NB4 (cell line): Measurements from ENCODE around the gene TACR1.

ENCODE experiments used
- DNase-seq: peaks from one replicate; pipeline ENCODE4 v3.0.0; 2010; ENCODE audit warnings: low read depth
- H3K4me3 ChIP-seq: one replicate; pipeline ENCODE4 v1.5.1; 2011; ENCODE audit warnings: mild to moderate bottlenecking, low read depth, low read length, moderate library complexity
- CTCF ChIP-seq: IDR thresholded peaks from one replicate; pipeline ENCODE4 v1.5.1; 2012; ENCODE audit warnings: low read depth, low read length
- MAX ChIP-seq: IDR thresholded peaks from 2 replicates; pipeline ENCODE4 v1.6.1; 2011; ENCODE audit warnings: low read depth, low read length
- MYC ChIP-seq: IDR thresholded peaks from 2 replicates; pipeline ENCODE4 v1.6.1; 2011; ENCODE audit warnings: low read depth, low read length
- POLR2A ChIP-seq: IDR thresholded peaks from 2 replicates; pipeline ENCODE4 v1.6.1; 2011; ENCODE audit warnings: mild to moderate bottlenecking; ENCODE audit not compliant: insufficient read length; ENCODE audit errors: extremely low read depth

The TACR1 gene

GRCh38 chr2:75102011-75102410, 97.3 kb downstream of the TACR1 start:
- TF ChIP-seq CTCF (no peak), POLR2A (no peak), MYC (no peak), MAX (no peak)
- no peak for DNase-seq
- H3K4me3 ChIP-seq: no peak overlapping the region

GRCh38 chr2:75100801-75101151, 98.5 kb downstream of the TACR1 start:
- TF ChIP-seq MYC (no peak), MAX (no peak), CTCF (no peak), POLR2A (no peak)
- H3K4me3 ChIP-seq: no peak overlapping the region
- no peak for DNase-seq

- H3K4me3 ChIP-seq: no peak overlapping the region
- TF ChIP-seq POLR2A (no peak), CTCF (no peak), MAX (no peak), MYC (no peak)
- DNase-seq: no peak
These were observed 99.1 kb downstream of the TACR1 start for GRCh38 chr2:75100011-75100800.

- H3K4me3 ChIP-seq: no peak overlapping the region
- no peak for DNase-seq
- TF ChIP-seq MAX (no peak), POLR2A (no peak), CTCF (no peak), MYC (no peak)
These were observed 99.8 kb downstream of the TACR1 start for GRCh38 chr2:75099521-75099922.

GRCh38 chr2:75098856-75099255, 100.5 kb downstream of the TACR1 start:
- TF ChIP-seq POLR2A (no peak), MAX (no peak), CTCF (peak; percentile 59), MYC (no peak)
- DNase-seq: peak; percentile 60
- H3K4me3 ChIP-seq: no peak overlapping the region
